ENCODE data around the gene RTN4IP1. TPM values are rescaled to one million over a fixed set of nuclear protein-coding genes. Genes with fewer than 3 reads are reported as not detected.

The RTN4IP1 gene
- total RNA-seq, 1 donor from 2014 or later, result 3.3 TPM

GRCh38 chr6:106557837-106558236 lies 71.5 kb downstream of the RTN4IP1 start:
- no peak overlapping the region for H3K27ac Mint-ChIP-seq (ENCODE audit: unreplicated experiment)
- no peak for TF ChIP-seq CTCF (IDR thresholded peaks at IDR 0.05; ENCODE audit: unreplicated experiment)

GRCh38 chr6:106556368-106556960 lies 72.8 kb downstream of the RTN4IP1 start:
- no peak for TF ChIP-seq CTCF (IDR thresholded peaks at IDR 0.05; ENCODE audit: unreplicated experiment)
- Mint-ChIP-seq H3K9me3 (ENCODE audit: unreplicated experiment) (no peaks in the 10 kb centered on the region), H3K4me1 (ENCODE audit: unreplicated experiment) (peaks cover 6% of the 10 kb centered on the region), H3K36me3 (ENCODE audit: low read depth, unreplicated experiment) (no peaks in the 10 kb centered on the region), H3K4me3 (ENCODE audit: unreplicated experiment) (no peak overlapping the region), H3K27ac (ENCODE audit: unreplicated experiment) (no peak overlapping the region), H3K27me3 (ENCODE audit: unreplicated experiment) (no peaks in the 10 kb centered on the region)
- DNase-seq (ENCODE audit: low spot score), result no peak

More at GRCh38 chr6:106557837-106558236, 71.5 kb downstream of the RTN4IP1 start:
- Mint-ChIP-seq H3K4me3 (ENCODE audit: unreplicated experiment) (no peak overlapping the region), H3K36me3 (ENCODE audit: low read depth, unreplicated experiment) (no peaks in the 10 kb centered on the region), H3K4me1 (ENCODE audit: unreplicated experiment) (peaks cover 6% of the 10 kb centered on the region), H3K9me3 (ENCODE audit: unreplicated experiment) (no peaks in the 10 kb centered on the region), H3K27me3 (ENCODE audit: unreplicated experiment) (no peaks in the 10 kb centered on the region)
- DNase-seq (ENCODE audit: low spot score), result no peak

- Mint-ChIP-seq H3K4me3 (ENCODE audit: unreplicated experiment) (no peak overlapping the region), H3K36me3 (ENCODE audit: low read depth, unreplicated experiment) (no peaks in the 10 kb centered on the region), H3K27me3 (ENCODE audit: unreplicated experiment) (no peaks in the 10 kb centered on the region), H3K27ac (ENCODE audit: unreplicated experiment) (no peak overlapping the region), H3K4me1 (ENCODE audit: unreplicated experiment) (peaks cover 6% of the 10 kb centered on the region), H3K9me3 (ENCODE audit: unreplicated experiment) (no peaks in the 10 kb centered on the region)
- no peak for TF ChIP-seq CTCF (IDR thresholded peaks at IDR 0.05; ENCODE audit: unreplicated experiment)
- DNase-seq (ENCODE audit: low spot score), result no peak
These were observed 73.5 kb downstream of the RTN4IP1 start for GRCh38 chr6:106555767-106556166.

- no peak for TF ChIP-seq CTCF (IDR thresholded peaks at IDR 0.05; ENCODE audit: unreplicated experiment)
- no peak for DNase-seq (ENCODE audit: low spot score)
- H3K4me1 Mint-ChIP-seq (ENCODE audit: unreplicated experiment), result peaks cover 6% of the 10 kb centered on the region
- H3K9me3 Mint-ChIP-seq (ENCODE audit: unreplicated experiment), result no peaks in the 10 kb centered on the region
- no peak overlapping the region for H3K4me3 Mint-ChIP-seq (ENCODE audit: unreplicated experiment)
- no peaks in the 10 kb centered on the region for H3K36me3 Mint-ChIP-seq (ENCODE audit: low read depth, unreplicated experiment)
- H3K27ac Mint-ChIP-seq (ENCODE audit: unreplicated experiment), result no peak overlapping the region
- peaks cover under 1% of the 10 kb centered on the region for H3K27me3 Mint-ChIP-seq (ENCODE audit: unreplicated experiment)
These were observed 75.9 kb downstream of the RTN4IP1 start for GRCh38 chr6:106553440-106553839.

DNA sequence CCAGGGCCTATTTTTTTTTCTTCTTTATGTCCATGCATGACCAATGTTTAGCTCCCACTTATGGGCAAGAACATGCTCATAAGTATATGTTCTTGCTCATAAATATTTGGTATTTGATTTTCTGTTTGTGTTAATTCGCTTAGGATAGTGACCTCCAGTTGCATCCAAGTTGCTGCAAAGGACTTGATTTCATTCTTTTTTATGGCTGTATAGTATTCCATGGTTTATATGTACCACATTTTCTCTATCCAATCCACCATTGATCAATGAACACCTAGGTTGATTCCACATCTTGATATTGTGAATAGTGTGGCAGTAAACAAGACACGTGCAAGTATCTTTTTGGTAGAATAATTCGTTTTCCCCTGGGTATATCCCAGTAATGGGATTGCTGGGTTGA lies 78.1 kb downstream of the RTN4IP1 start:
- TF ChIP-seq CTCF (IDR thresholded peaks at IDR 0.05; ENCODE audit: unreplicated experiment), result no peak
- DNase-seq (ENCODE audit: low spot score), result no peak
- Mint-ChIP-seq H3K27me3 (ENCODE audit: unreplicated experiment) (peaks cover 2% of the 10 kb centered on the region), H3K9me3 (ENCODE audit: unreplicated experiment) (no peaks in the 10 kb centered on the region), H3K4me3 (ENCODE audit: unreplicated experiment) (no peak overlapping the region), H3K36me3 (ENCODE audit: low read depth, unreplicated experiment) (no peaks in the 10 kb centered on the region), H3K27ac (ENCODE audit: unreplicated experiment) (no peak overlapping the region), H3K4me1 (ENCODE audit: unreplicated experiment) (peaks cover 20% of the 10 kb centered on the region)

Measured in endothelial cell (in vitro differentiated cells).